Skeletal muscle tissue (tissue), 4 donors: ENCODE results near the gene CD2AP. TPM values are rescaled to one million over a fixed set of nuclear protein-coding genes. Genes with fewer than 3 reads are reported as not detected.
"Not testable (repeated sequence)": the region's sequence is repeated elsewhere in the genome, so short reads cannot be mapped to it uniquely, and the experiment has no call there.

Source experiments
- H3K27ac ChIP-seq: one replicate; pipeline ENCODE4 v1.7.0; 2013; ENCODE audit warnings: mild to moderate bottlenecking, low read depth, low read length, inconsistent platforms
- H3K27me3 ChIP-seq, 3 donors: one replicate each; pipeline ENCODE4 v1.7.0; 2013; ENCODE audit warnings: low read length in 3 of 3; ENCODE audit not compliant: control insufficient read depth in 3 of 3, insufficient read depth in 3 of 3
- H3K36me3 ChIP-seq, 3 donors: one replicate each; pipeline ENCODE4 v1.7.0; 2013; ENCODE audit warnings: low read length in 3 of 3; ENCODE audit not compliant: control insufficient read depth in 3 of 3, insufficient read depth in 3 of 3
- H3K4me1 ChIP-seq, 3 donors: one replicate each; pipeline ENCODE4 v1.7.0; 2013; ENCODE audit warnings: low read length in 3 of 3, mild to moderate bottlenecking in 3 of 3; ENCODE audit not compliant: control insufficient read depth in 3 of 3, insufficient read depth in 3 of 3
- H3K4me3 ChIP-seq, 3 donors: one replicate each; pipeline ENCODE4 v1.7.0; 2013; ENCODE audit warnings: low read length in 3 of 3
- H3K9ac ChIP-seq, 3 donors: one replicate each; pipeline ENCODE4 v1.7.0; 2013; ENCODE audit warnings: low read length in 3 of 3, mild to moderate bottlenecking in 3 of 3, moderate library complexity in 2 of 3, low read depth in 1 of 3
- H3K9me3 ChIP-seq, 3 donors: one replicate each; pipeline ENCODE4 v1.7.0; 2013; ENCODE audit warnings: low read length in 3 of 3; ENCODE audit not compliant: control insufficient read depth in 3 of 3
- total RNA-seq: library from RNA; depleted of rRNA; stranded (reverse); fragments of >200 nt; gene quantifications from one replicate; pipeline ENCODE4 v1.2.3, GENCODE V29; 2014
- donor health status: Osteomylitis.

Gene CD2AP
- total RNA-seq, 1 donor from 2014 or later, result 13.6 TPM

- H3K9ac ChIP-seq, H3K9me3 ChIP-seq, H3K4me3 ChIP-seq, H3K27ac ChIP-seq, H3K36me3 ChIP-seq, H3K27me3 ChIP-seq: not testable (repeated sequence)
- H3K4me1 ChIP-seq, result peaks cover 2 to 17% (median 8%) of the 10 kb centered on the region in 3 donors
These were observed 3.6 kb downstream of the CD2AP start for GRCh38 chr6:47481213-47481612.

- Histone ChIP-seq H3K4me1 (peaks cover 2 to 14% (median 7%) of the 10 kb centered on the region in 3 donors), H3K27me3 (no peaks in the 10 kb centered on the region), H3K36me3 (no peaks in the 10 kb centered on the region), H3K9me3 (no peaks in the 10 kb centered on the region), H3K27ac (no peak overlapping the region), H3K4me3 (no peak overlapping the region), H3K9ac (no peak overlapping the region)
These were observed 4.2 kb downstream of the CD2AP start for GRCh38 chr6:47481806-47482205.

GRCh38 chr6:47483516-47483852 lies 5.9 kb downstream of the CD2AP start:
- no peak overlapping the region for H3K4me3 ChIP-seq
- H3K4me1 ChIP-seq, result peaks cover 2 to 14% (median 2%) of the 10 kb centered on the region in 3 donors
- no peaks in the 10 kb centered on the region for H3K27me3 ChIP-seq
- no peak overlapping the region for H3K9ac ChIP-seq
- no peak overlapping the region for H3K27ac ChIP-seq
- no peaks in the 10 kb centered on the region for H3K9me3 ChIP-seq
- H3K36me3 ChIP-seq, result no peaks in the 10 kb centered on the region

GRCh38 chr6:47483853-47484546 lies 6.4 kb downstream of the CD2AP start:
- Histone ChIP-seq H3K27ac (no peak overlapping the region), H3K27me3 (no peaks in the 10 kb centered on the region), H3K4me1 (peaks cover 2 to 11% (median 2%) of the 10 kb centered on the region in 3 donors), H3K36me3 (no peaks in the 10 kb centered on the region), H3K9me3 (no peaks in the 10 kb centered on the region), H3K4me3 (no peak overlapping the region), H3K9ac (peak overlapping the region in 1 of 3 donors; percentile 47)

GRCh38 chr6:47484616-47485015 lies 7.0 kb downstream of the CD2AP start:
- H3K9me3 ChIP-seq, result no peaks in the 10 kb centered on the region
- H3K4me1 ChIP-seq, result peaks cover 0 to 8% (median 2%) of the 10 kb centered on the region in 3 donors
- no peaks in the 10 kb centered on the region for H3K27me3 ChIP-seq
- H3K36me3 ChIP-seq, result no peaks in the 10 kb centered on the region
- no peak overlapping the region for H3K9ac ChIP-seq
- no peak overlapping the region for H3K27ac ChIP-seq
- H3K4me3 ChIP-seq, result no peak overlapping the region

- H3K4me3 ChIP-seq, result no peak overlapping the region
- H3K9me3 ChIP-seq, result no peaks in the 10 kb centered on the region
- H3K4me1 ChIP-seq, result peaks cover 0 to 8% (median 2%) of the 10 kb centered on the region in 3 donors
- H3K27me3 ChIP-seq, result no peaks in the 10 kb centered on the region
- H3K36me3 ChIP-seq, result no peaks in the 10 kb centered on the region
- no peak overlapping the region for H3K27ac ChIP-seq
- no peak overlapping the region for H3K9ac ChIP-seq
These were observed 7.5 kb downstream of the CD2AP start for GRCh38 chr6:47485083-47485482.

- no peaks in the 10 kb centered on the region for H3K9me3 ChIP-seq
- no peak overlapping the region for H3K9ac ChIP-seq
- H3K36me3 ChIP-seq, result no peaks in the 10 kb centered on the region
- H3K27me3 ChIP-seq, result no peaks in the 10 kb centered on the region
- H3K27ac ChIP-seq, result no peak overlapping the region
- H3K4me1 ChIP-seq, result peaks cover 0 to 8% (median 2%) of the 10 kb centered on the region in 3 donors
- no peak overlapping the region for H3K4me3 ChIP-seq
These were observed 8.0 kb downstream of the CD2AP start for GRCh38 chr6:47485491-47486135.

GRCh38 chr6:47489995-47490394 lies 12.4 kb downstream of the CD2AP start:
- Histone ChIP-seq H3K27ac (no peak overlapping the region), H3K4me1 (no peaks in the 10 kb centered on the region), H3K9me3 (no peaks in the 10 kb centered on the region), H3K36me3 (no peaks in the 10 kb centered on the region), H3K9ac (no peak overlapping the region), H3K4me3 (no peak overlapping the region), H3K27me3 (no peaks in the 10 kb centered on the region)

GRCh38 chr6:47490676-47491075 lies 13.1 kb downstream of the CD2AP start:
- Histone ChIP-seq H3K9ac (no peak overlapping the region), H3K4me1 (no peaks in the 10 kb centered on the region), H3K9me3 (no peaks in the 10 kb centered on the region)

GRCh38 chr6:47492355-47492754 lies 14.8 kb downstream of the CD2AP start:
- Histone ChIP-seq H3K27me3 (no peaks in the 10 kb centered on the region), H3K36me3 (no peaks in the 10 kb centered on the region), H3K9me3 (no peaks in the 10 kb centered on the region), H3K27ac (no peak overlapping the region), H3K4me3 (no peak overlapping the region), H3K4me1 (no peaks in the 10 kb centered on the region), H3K9ac (no peak overlapping the region)

More at GRCh38 chr6:47490676-47491075, 13.1 kb downstream of the CD2AP start:
- no peaks in the 10 kb centered on the region for H3K27me3 ChIP-seq
- no peaks in the 10 kb centered on the region for H3K36me3 ChIP-seq
- no peak overlapping the region for H3K4me3 ChIP-seq
- H3K27ac ChIP-seq, result no peak overlapping the region
